Kidney capillary endothelial cell (primary cell): ENCODE results near the gene FNBP1L.
A peak's percentile ranks its signal among the peaks of the same experiment; 100 is the strongest.

ENCODE experiments used
- DNase-seq: peaks from one replicate; pipeline ENCODE4 v3.0.0-alpha.2; 2018; ENCODE audit warnings: low spot score

Gene FNBP1L

GRCh38 chr1:93489756-93490155 lies 41.8 kb downstream of the FNBP1L start:
- no peak for DNase-seq

GRCh38 chr1:93490357-93490756 lies 42.4 kb downstream of the FNBP1L start:
- DNase-seq, result no peak

GRCh38 chr1:93495911-93496310 lies 48.0 kb downstream of the FNBP1L start:
- DNase-seq, result no peak

GRCh38 chr1:93496520-93496919 lies 48.6 kb downstream of the FNBP1L start:
- DNase-seq, result no peak

GRCh38 chr1:93499075-93499474 lies 51.2 kb downstream of the FNBP1L start:
- DNase-seq, result no peak

GRCh38 chr1:93499533-93499932 lies 51.6 kb downstream of the FNBP1L start:
- no peak for DNase-seq

GRCh38 chr1:93500275-93500674 lies 52.4 kb downstream of the FNBP1L start:
- DNase-seq, result no peak

- DNase-seq, result no peak
Observed at GRCh38 chr1:93501399-93501798, 53.5 kb downstream of the FNBP1L start.

- DNase-seq, result no peak
Observed at GRCh38 chr1:93501829-93502369, 54.0 kb downstream of the FNBP1L start.

- no peak for DNase-seq
Observed at GRCh38 chr1:93502571-93502970, 54.7 kb downstream of the FNBP1L start.

- DNase-seq, result no peak
Observed at GRCh38 chr1:93503163-93503562, 55.2 kb downstream of the FNBP1L start.

GRCh38 chr1:93503816-93504215 lies 55.9 kb downstream of the FNBP1L start:
- DNase-seq, result no peak

GRCh38 chr1:93504247-93505033 lies 56.5 kb downstream of the FNBP1L start:
- DNase-seq, result no peak

- DNase-seq, result peak; percentile 41
Observed at GRCh38 chr1:93506126-93506525, 58.2 kb downstream of the FNBP1L start.

- DNase-seq, result no peak
Observed at GRCh38 chr1:93516164-93516563, 68.2 kb downstream of the FNBP1L start.

GRCh38 chr1:93518516-93518915 lies 70.6 kb downstream of the FNBP1L start:
- DNase-seq, result no peak

- no peak for DNase-seq
Observed at GRCh38 chr1:93519199-93519829, 71.4 kb downstream of the FNBP1L start.

GRCh38 chr1:93521618-93522017 lies 73.7 kb downstream of the FNBP1L start:
- DNase-seq, result no peak

GRCh38 chr1:93522721-93523120 lies 74.8 kb downstream of the FNBP1L start:
- no peak for DNase-seq

GRCh38 chr1:93525431-93525830 lies 77.5 kb downstream of the FNBP1L start:
- no peak for DNase-seq

- DNase-seq, result no peak
Observed at GRCh38 chr1:93526431-93526830, 78.5 kb downstream of the FNBP1L start.

- DNase-seq, result no peak
Observed at GRCh38 chr1:93528412-93528811, 80.5 kb downstream of the FNBP1L start.

GRCh38 chr1:93531193-93531592 lies 83.3 kb downstream of the FNBP1L start:
- DNase-seq, result no peak
